SK-N-MC (cell line): Measurements from ENCODE around the gene SLAMF8.

Source experiments
- EZH2 ChIP-seq: fragments of 200-600 bp; sonication (generic); IDR thresholded peaks from one replicate; pipeline ENCODE4 v1.6.1; 2017; ENCODE audit warnings: antibody characterized with exemption
- FOXP2 ChIP-seq: optimal IDR thresholded peaks from 2 replicates; pipeline ENCODE3; 2011; ENCODE audit warnings: mild to moderate bottlenecking, moderate library complexity; ENCODE audit not compliant: insufficient read depth; ENCODE audit errors: extremely low read length, control extremely low read depth
- POLR2AphosphoS5 ChIP-seq: IDR thresholded peaks from 2 replicates; pipeline ENCODE4 v1.6.1; 2012; ENCODE audit warnings: mild to moderate bottlenecking, low read depth, low read length, borderline replicate concordance

- TF ChIP-seq EZH2: no peak
- TF ChIP-seq POLR2AphosphoS5: no peak
- no peak for TF ChIP-seq FOXP2
Observed at GRCh38 chr1:159879136-159879535, 52.5 kb downstream of the SLAMF8 start.
